Measurements from ENCODE around the gene CACNA1H. TPM values are rescaled to one million over a fixed set of nuclear protein-coding genes. Genes with fewer than 3 reads are reported as not detected.
"Not testable (repeated sequence)": the region's sequence is repeated elsewhere in the genome, so short reads cannot be mapped to it uniquely, and the experiment has no call there.

The CACNA1H gene
- total and polyA plus RNA-seq, 5 experiments from 2014 or later: 0.03 to 2.7 (median 1.8) TPM

DNA sequence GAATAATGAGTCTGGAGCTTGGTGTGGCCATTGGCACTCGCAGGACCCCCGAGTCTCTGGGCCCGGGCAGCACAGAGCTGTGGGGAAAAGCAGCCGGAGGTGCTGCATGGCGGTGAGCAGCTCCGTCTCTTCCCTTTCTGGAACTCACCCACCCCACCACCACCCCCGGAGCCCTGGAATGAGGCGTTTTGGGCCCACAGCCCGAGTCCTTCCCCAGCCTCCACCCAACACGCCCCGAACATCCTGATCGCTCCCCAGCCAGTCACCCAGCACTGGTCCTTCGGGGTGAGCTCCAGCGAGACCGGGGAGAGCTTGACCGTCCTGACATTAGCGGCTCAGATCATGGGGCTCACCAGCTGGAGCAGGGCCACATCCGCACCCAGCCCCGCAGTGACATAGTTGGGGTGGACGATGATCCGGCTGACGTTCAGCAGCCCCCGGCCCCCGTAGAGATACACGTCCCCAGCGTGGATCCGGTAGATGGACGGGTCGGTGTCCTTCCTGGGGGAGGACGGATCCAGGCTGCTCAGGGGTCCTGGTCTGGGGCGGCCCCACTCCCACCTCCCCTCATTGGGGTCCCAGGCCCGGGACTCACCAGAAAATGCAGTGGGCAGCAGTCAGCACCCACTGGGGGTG, 109.4 kb downstream of the CACNA1H start:
- Mint-ChIP-seq H3K36me3 (no peaks in the 10 kb centered on the region), H3K4me1 (peaks cover 5 to 10% (median 6%) of the 10 kb centered on the region in 4 donors), H3K27me3 (peaks cover 6 to 38% (median 21%) of the 10 kb centered on the region in 5 donors), H3K9me3 (peaks cover 0 to 4% (median 0%) of the 10 kb centered on the region in 9 donors), H3K4me3 (no peak overlapping the region), H3K27ac (peak overlapping the region in 1 of 10 donors; percentile 15)
- ATAC-seq (no peak), DNase-seq (no peak)
- POLR2A ChIA-PET: no interaction called here

DNA sequence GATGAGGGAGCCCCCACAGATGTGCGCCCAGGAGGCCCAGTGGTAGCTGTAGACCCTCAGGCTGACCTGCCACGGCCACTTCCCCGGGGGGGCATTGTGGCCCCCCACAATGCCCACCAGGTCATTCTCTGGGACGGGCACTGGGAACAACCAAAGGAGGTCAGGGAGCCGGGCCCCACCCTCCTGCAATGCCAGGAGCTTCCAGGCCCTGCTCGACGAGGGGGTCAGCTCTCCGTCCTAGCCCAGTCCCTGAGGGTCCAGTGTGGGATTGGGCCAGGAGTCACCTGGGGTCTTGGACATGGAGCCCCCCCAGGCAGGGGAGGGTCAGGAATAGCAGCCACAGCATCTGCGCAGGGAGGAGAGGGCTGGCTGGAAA, 109.9 kb downstream of the CACNA1H start:
- no peaks in the 10 kb centered on the region for H3K36me3 Mint-ChIP-seq
- peaks cover 0 to 4% (median 0%) of the 10 kb centered on the region in 9 donors for H3K9me3 Mint-ChIP-seq
- H3K4me3 Mint-ChIP-seq: no peak overlapping the region
- no peak overlapping the region for H3K27ac Mint-ChIP-seq
- peaks cover 6 to 38% (median 21%) of the 10 kb centered on the region in 5 donors for H3K27me3 Mint-ChIP-seq
- POLR2A ChIA-PET: no interaction called here
- ATAC-seq (no peak), DNase-seq (no peak)
- H3K4me1 Mint-ChIP-seq: peaks cover 5 to 10% (median 6%) of the 10 kb centered on the region in 4 donors

- ATAC-seq (no peak), DNase-seq (no peak)
- H3K4me3 Mint-ChIP-seq: no peak overlapping the region
- peaks cover 5 to 9% (median 6%) of the 10 kb centered on the region in 4 donors for H3K4me1 Mint-ChIP-seq
- H3K27me3 Mint-ChIP-seq: peaks cover 6 to 30% (median 20%) of the 10 kb centered on the region in 5 donors
- no peak overlapping the region for H3K27ac Mint-ChIP-seq
- H3K9me3 Mint-ChIP-seq: peaks cover 0 to 4% (median 0%) of the 10 kb centered on the region in 9 donors
- H3K36me3 Mint-ChIP-seq: no peaks in the 10 kb centered on the region
- POLR2A ChIA-PET: no interaction called here
Observed at GRCh38 chr16:1263591-1264344, 110.9 kb downstream of the CACNA1H start.

DNA sequence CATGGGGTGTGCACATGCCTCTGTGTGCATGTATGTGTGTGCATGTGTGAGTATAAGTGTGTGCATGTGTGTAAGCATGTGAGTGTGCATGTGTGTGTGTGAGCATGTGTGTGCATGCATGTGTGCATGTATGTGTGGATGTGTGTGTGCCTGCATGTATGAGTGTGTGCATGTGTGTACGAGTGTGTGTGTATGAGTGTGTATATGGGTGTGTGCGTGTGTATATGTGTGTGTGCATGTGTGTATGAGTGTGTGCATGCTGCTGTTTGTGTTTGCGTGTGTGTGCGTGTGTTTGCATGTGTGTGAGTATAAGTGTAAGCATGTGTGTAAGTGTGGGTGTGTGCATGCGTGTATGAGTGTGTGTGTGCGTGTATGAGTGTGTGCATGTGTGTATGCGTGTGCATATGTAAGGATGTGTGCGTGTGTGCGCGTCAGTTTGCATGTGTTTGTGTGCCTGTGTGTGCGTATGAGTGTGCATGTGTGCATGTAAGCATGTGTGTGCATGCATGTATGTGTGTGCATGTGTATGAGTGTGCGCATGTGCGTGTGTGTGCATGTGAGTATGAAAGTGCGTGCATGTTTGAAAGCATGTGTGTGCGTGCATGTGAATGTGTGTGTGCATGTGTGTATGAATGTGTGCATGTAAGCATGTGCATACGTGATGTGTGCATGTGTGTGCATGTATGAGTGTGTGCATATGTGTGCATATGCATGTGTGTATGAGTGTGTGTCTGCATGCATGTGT, 111.6 kb downstream of the CACNA1H start:
- Mint-ChIP-seq H3K27ac (no peak overlapping the region), H3K4me1 (peaks cover 0 to 7% (median 2%) of the 10 kb centered on the region in 4 donors), H3K36me3 (no peaks in the 10 kb centered on the region), H3K27me3 (peaks cover 2 to 26% (median 16%) of the 10 kb centered on the region in 5 donors), H3K4me3 (no peak overlapping the region), H3K9me3 (peaks cover 0 to 4% (median 0%) of the 10 kb centered on the region in 9 donors)
- ATAC-seq (no peak), DNase-seq (no peak)
- POLR2A ChIA-PET: no interaction called here

DNA sequence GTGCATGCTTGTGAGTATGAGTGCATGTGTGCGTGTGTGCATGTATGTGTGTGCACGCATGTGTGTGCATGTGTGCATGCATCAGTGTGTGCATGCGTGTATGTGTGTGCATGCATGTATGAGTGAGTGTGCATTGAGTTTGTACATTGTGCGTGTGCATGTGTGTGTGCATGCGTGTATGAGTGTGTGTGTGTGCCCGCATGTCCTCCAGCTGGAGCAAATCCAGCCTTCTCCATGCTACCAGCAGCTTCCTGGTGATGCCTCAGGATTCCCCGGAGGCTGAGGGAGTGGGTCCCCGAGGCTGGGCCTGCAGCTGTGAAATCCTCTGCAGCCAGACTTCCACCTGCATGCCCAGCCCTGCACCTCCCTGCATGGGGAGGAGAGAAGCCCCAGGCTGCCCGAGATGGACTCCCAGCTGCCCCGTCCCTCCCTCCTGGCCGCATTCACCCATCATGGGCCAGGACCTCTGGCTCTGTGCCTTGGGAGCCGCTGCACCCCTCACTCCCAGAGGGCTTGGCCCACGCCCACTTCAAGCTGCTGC, 112.3 kb downstream of the CACNA1H start:
- POLR2A ChIA-PET: interaction anchor here (0.6 kb wide), 1 partner anchor 488 kb away, joined by 4 read pairs; no protein-coding TSS in a partner anchor
- no peak overlapping the region for H3K4me3 Mint-ChIP-seq
- H3K4me1 Mint-ChIP-seq: peaks cover 0 to 7% (median 2%) of the 10 kb centered on the region in 4 donors
- ATAC-seq: no peak
- no peak overlapping the region for H3K27ac Mint-ChIP-seq
- peaks cover 2 to 26% (median 14%) of the 10 kb centered on the region in 5 donors for H3K27me3 Mint-ChIP-seq
- no peaks in the 10 kb centered on the region for H3K36me3 Mint-ChIP-seq
- no peak for DNase-seq
- peaks cover 0 to 4% (median 0%) of the 10 kb centered on the region in 9 donors for H3K9me3 Mint-ChIP-seq

DNA sequence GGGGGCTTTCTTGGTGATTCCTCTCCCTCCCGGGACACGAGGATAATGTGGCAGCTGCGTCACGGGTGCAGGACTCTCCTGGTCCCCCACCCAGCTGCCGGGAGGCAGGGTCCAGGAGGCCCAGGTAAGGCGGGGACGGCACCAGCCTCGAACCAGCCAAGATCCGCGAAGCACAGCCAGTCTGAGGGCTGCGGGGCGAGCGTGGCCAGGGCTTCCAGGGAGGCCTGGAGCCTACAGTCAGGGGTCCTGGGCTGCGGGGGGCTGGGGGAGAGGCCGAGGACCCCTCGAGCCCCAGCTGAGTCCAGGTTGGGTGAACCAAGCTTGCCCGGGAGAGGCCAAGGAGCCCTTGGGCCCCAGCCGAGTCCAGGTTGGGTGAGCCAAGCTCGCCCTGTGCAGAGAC, 112.9 kb downstream of the CACNA1H start:
- peaks cover 0 to 4% (median 0%) of the 10 kb centered on the region in 9 donors for H3K9me3 Mint-ChIP-seq
- peak overlapping the region in 1 of 10 donors; percentile 45 for H3K4me3 Mint-ChIP-seq
- DNase-seq (no peak), ATAC-seq (no peak)
- H3K36me3 Mint-ChIP-seq: no peaks in the 10 kb centered on the region
- POLR2A ChIA-PET: no interaction called here
- peaks cover 2 to 19% (median 11%) of the 10 kb centered on the region in 5 donors for H3K27me3 Mint-ChIP-seq
- peaks cover 0 to 5% (median under 1%) of the 10 kb centered on the region in 4 donors for H3K4me1 Mint-ChIP-seq
- no peak overlapping the region for H3K27ac Mint-ChIP-seq

DNA sequence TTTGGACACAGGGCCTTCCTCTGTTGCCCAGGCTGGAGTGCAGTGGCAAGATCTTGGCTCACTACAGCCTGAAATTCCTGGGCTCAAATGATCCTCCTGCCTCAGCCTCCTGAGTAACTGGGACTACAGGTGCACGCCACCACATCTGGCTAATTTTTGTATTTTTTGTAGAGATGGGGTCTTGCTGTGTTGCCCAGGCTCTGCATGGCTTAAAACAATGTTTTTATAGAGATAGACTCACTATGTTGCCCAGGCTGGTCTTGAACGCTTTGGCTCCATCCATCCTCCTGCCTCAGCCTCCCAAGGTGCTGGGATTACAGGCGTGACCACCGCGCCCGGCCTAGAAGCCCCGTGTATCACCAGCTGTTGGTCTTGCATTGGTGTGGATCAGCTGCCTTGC, 116.5 kb downstream of the CACNA1H start:
- H3K27ac Mint-ChIP-seq, DNase-seq, ATAC-seq, H3K4me3 Mint-ChIP-seq, H3K4me1 Mint-ChIP-seq, H3K36me3 Mint-ChIP-seq, H3K9me3 Mint-ChIP-seq: not testable (repeated sequence)
- POLR2A ChIA-PET: interaction anchor here (0.7 kb wide), 1 partner anchor 292 kb away, joined by 3 read pairs; no protein-coding TSS in a partner anchor
- H3K27me3 Mint-ChIP-seq: peaks cover 3 to 22% (median 16%) of the 10 kb centered on the region in 5 donors

DNA sequence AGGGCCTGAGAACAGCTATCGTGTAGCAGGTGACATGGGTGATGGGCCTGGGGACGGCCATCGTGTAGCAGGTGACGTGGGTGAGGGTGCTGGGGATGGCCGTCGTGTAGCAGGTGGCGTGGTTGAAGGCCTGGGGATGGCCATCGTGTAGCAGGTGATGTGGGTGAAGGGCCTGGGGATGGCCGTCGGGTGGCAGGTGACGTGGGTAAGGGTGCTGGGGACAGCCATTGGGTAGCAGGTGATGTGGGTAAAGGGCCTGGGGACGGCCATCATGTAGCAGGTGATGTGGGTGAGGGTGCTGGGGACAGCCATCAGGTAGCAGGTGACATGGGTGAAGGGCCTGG, 118.4 kb downstream of the CACNA1H start:
- Mint-ChIP-seq H3K36me3 (no peaks in the 10 kb centered on the region), H3K4me3 (peak overlapping the region in 1 of 10 donors; percentile 6), H3K27me3 (peaks cover 2 to 39% (median 22%) of the 10 kb centered on the region in 5 donors), H3K27ac (peak overlapping the region in 1 of 10 donors; percentile 75), H3K4me1 (peaks cover 1 to 9% (median 5%) of the 10 kb centered on the region in 4 donors), H3K9me3 (no peaks in the 10 kb centered on the region)
- POLR2A ChIA-PET: interaction anchor here (0.8 kb wide), 1 partner anchor 38 kb away, joined by 3 read pairs; the partner anchor contains the start of gene UBE2I
- ATAC-seq: no peak
- no peak for DNase-seq

Other genes with a start within 250 kb of the CACNA1H start
- 10 to 100 TPM; 40.7 to 45.1 TPM for gene LMF1, start 182.1 kb upstream of the CACNA1H start, total RNA-seq
- 10 to 100 TPM; 12.2 to 13.6 (median 12.9) TPM for gene LMF1, start 182.1 kb upstream of the CACNA1H start, polyA plus RNA-seq
- 1 to 10 TPM; 3.0 to 4.3 TPM for gene SOX8, start 171.3 kb upstream of the CACNA1H start, total RNA-seq
- 1 to 10 TPM; 1.3 to 5.1 (median 1.3) TPM for gene SOX8, start 171.3 kb upstream of the CACNA1H start, polyA plus RNA-seq
- not detected for gene SSTR5, start 80.4 kb upstream of the CACNA1H start, total RNA-seq
- gene SSTR5, start 80.4 kb upstream of the CACNA1H start, polyA plus RNA-seq: not detected
- gene C1QTNF8, start 56.9 kb upstream of the CACNA1H start, total RNA-seq: not detected
- not detected for gene C1QTNF8, start 56.9 kb upstream of the CACNA1H start, polyA plus RNA-seq
- not detected for gene TPSG1, start 72.2 kb downstream of the CACNA1H start, total RNA-seq
- gene TPSG1, start 72.2 kb downstream of the CACNA1H start, polyA plus RNA-seq: not detected
- gene TPSB2, start 77.1 kb downstream of the CACNA1H start, total RNA-seq: not detected
- gene TPSB2, start 77.1 kb downstream of the CACNA1H start, polyA plus RNA-seq: not detected
- gene TPSAB1, start 87.6 kb downstream of the CACNA1H start, total RNA-seq: not detected
- gene TPSAB1, start 87.6 kb downstream of the CACNA1H start, polyA plus RNA-seq: not detected
- gene TPSD1, start 103.0 kb downstream of the CACNA1H start, total RNA-seq: not detected
- not detected for gene TPSD1, start 103.0 kb downstream of the CACNA1H start, polyA plus RNA-seq
- 100 to 1,000 TPM; 236 to 250 TPM for gene UBE2I, start 156.5 kb downstream of the CACNA1H start, total RNA-seq
- gene UBE2I, start 156.5 kb downstream of the CACNA1H start, polyA plus RNA-seq: 10 to 100 TPM; 87.5 to 89.6 (median 89.0) TPM
- 1 to 10 TPM; 3.0 to 5.3 TPM for gene BAIAP3, start 180.5 kb downstream of the CACNA1H start, total RNA-seq
- 1 to 10 TPM in 1 of 3 donors, under 1 TPM in 2; 0.06 to 1.5 (median 0.85) TPM for gene BAIAP3, start 180.5 kb downstream of the CACNA1H start, polyA plus RNA-seq
- gene TSR3, start 198.8 kb downstream of the CACNA1H start, total RNA-seq: 10 to 100 TPM; 37.1 to 41.2 TPM
- gene TSR3, start 198.8 kb downstream of the CACNA1H start, polyA plus RNA-seq: 10 to 100 TPM; 88.8 to 99.4 (median 96.3) TPM
- gene GNPTG, start 198.8 kb downstream of the CACNA1H start, total RNA-seq: 10 to 100 TPM; 56.9 to 65.2 TPM
- gene GNPTG, start 198.8 kb downstream of the CACNA1H start, polyA plus RNA-seq: 10 to 100 TPM; 44.4 to 57.8 (median 56.6) TPM

Measured in naive thymus-derived CD8-positive, alpha-beta T cell (primary cell).